IMR-90 (cell line): ENCODE results near the gene CCDC88B. TPM values are rescaled to one million over a fixed set of nuclear protein-coding genes. Genes with fewer than 3 reads are reported as not detected.

ENCODE experiments used
- ATAC-seq: fragments of 200-7000 bp; cut with Tn5 transposase; 2 replicates; pipeline ENCODE4 v1.9.1; 2020; ENCODE audit warnings: low read depth, mild to moderate bottlenecking, moderate library complexity
- BruUV-seq: library from RNA; stranded (reverse); fragments of 400-500 nt; replicated peaks from 2 replicates; lab custom pipeline; 2021; lab: Mats Ljungman, UMichigan
- CTCF ChIA-PET: fragments of 300-600 bp; formaldehyde crosslinking; extraction: SDS; loops from one replicate; lab custom pipeline; 2021; ENCODE audit warnings: antibody characterized with exemption; lab: Yijun Ruan, JAX
- POLR2A ChIA-PET: fragments of 300-600 bp; sonication (Branson Sonifier 250); formaldehyde crosslinking; loops from one replicate; lab custom pipeline; 2022; ENCODE audit warnings: antibody characterized with exemption; ENCODE audit not compliant: unreplicated experiment; lab: Charles Lee
- DNase-seq: peaks from one replicate; pipeline ENCODE4 v3.0.0; 2013
- H2AFZ ChIP-seq: replicated peaks from 2 replicates; pipeline ENCODE3; 2013; ENCODE audit warnings: low read length, mild to moderate bottlenecking; ENCODE audit not compliant: poor library complexity
- H2AK5ac ChIP-seq: 2 replicates; pipeline ENCODE4 v1.6.1; 2013; ENCODE audit warnings: low read depth, low read length, inconsistent platforms
- H2AK9ac ChIP-seq: replicated peaks from 2 replicates; pipeline ENCODE3; 2013; ENCODE audit warnings: mild to moderate bottlenecking, low read depth, low read length, moderate library complexity; ENCODE audit not compliant: poor library complexity
- H2BK120ac ChIP-seq: 2 replicates; pipeline ENCODE4 v1.6.1; 2013; ENCODE audit warnings: low read depth, low read length, inconsistent platforms
- H2BK15ac ChIP-seq: 3 replicates; pipeline ENCODE4 v1.6.1; 2013; ENCODE audit warnings: low read depth, low read length, inconsistent platforms
- H2BK20ac ChIP-seq: 2 replicates; pipeline ENCODE4 v1.6.1; 2013; ENCODE audit warnings: low read depth, mild to moderate bottlenecking, inconsistent platforms, low read length, moderate library complexity
- H2BK5ac ChIP-seq: 2 replicates; pipeline ENCODE4 v1.6.1; 2013; ENCODE audit warnings: mild to moderate bottlenecking, low read depth, low read length, inconsistent platforms; ENCODE audit not compliant: poor library complexity, severe bottlenecking
- H3K14ac ChIP-seq: replicated peaks from 2 replicates; pipeline ENCODE4 v1.6.1; 2013; ENCODE audit warnings: low read depth, low read length, inconsistent platforms
- H3K18ac ChIP-seq: 2 replicates; pipeline ENCODE4 v1.6.1; 2013; ENCODE audit warnings: low read depth, low read length, control low read depth
- H3K23ac ChIP-seq: 2 replicates; pipeline ENCODE4 v1.6.1; 2013; ENCODE audit warnings: low read depth, low read length, inconsistent platforms
- H3K27ac ChIP-seq: 2 replicates; pipeline ENCODE4 v1.5.1; 2013; ENCODE audit warnings: mild to moderate bottlenecking, control low read depth, low read length; ENCODE audit not compliant: insufficient read depth
- H3K27me3 ChIP-seq: 2 replicates; pipeline ENCODE4 v1.6.1; 2013; ENCODE audit warnings: low read length; ENCODE audit not compliant: control insufficient read depth, insufficient read depth
- H3K36me3 ChIP-seq: 2 replicates; pipeline ENCODE4 v1.6.1; 2013; ENCODE audit warnings: low read length, mixed read lengths; ENCODE audit not compliant: control insufficient read depth, insufficient read depth
- H3K4ac ChIP-seq: 2 replicates; pipeline ENCODE4 v1.6.1; 2013; ENCODE audit warnings: low read depth, low read length, inconsistent platforms
- H3K4me1 ChIP-seq: 2 replicates; pipeline ENCODE4 v1.6.1; 2013; ENCODE audit warnings: low read length, mixed read lengths; ENCODE audit not compliant: control insufficient read depth, insufficient read depth
- H3K4me2 ChIP-seq: 2 replicates; pipeline ENCODE4 v1.6.1; 2013; ENCODE audit warnings: low read depth, mild to moderate bottlenecking, control low read depth, low read length, moderate library complexity
- H3K4me3 ChIP-seq: 2 replicates; pipeline ENCODE4 v1.5.1; 2013; ENCODE audit warnings: low read depth, mild to moderate bottlenecking, control low read depth, low read length, moderate library complexity; ENCODE audit not compliant: insufficient read depth
- H3K56ac ChIP-seq: 2 replicates; pipeline ENCODE4 v1.6.1; 2013; ENCODE audit warnings: low read length, inconsistent platforms; ENCODE audit not compliant: insufficient read depth; ENCODE audit errors: extremely low read depth
- H3K79me1 ChIP-seq, 2 experiments: 2 replicates each; pipeline ENCODE4 v1.6.1; 2013; ENCODE audit warnings: low read length in 2 of 2, inconsistent platforms in 1 of 2, low read depth in 1 of 2
- H3K9ac ChIP-seq: 2 replicates; pipeline ENCODE4 v1.6.1; 2013; ENCODE audit warnings: low read depth, low read length, control low read depth
- H3K9me1 ChIP-seq: 2 replicates; pipeline ENCODE4 v1.6.1; 2013; ENCODE audit warnings: low read length, inconsistent platforms; ENCODE audit not compliant: insufficient read depth
- H3K9me3 ChIP-seq: 2 replicates; pipeline ENCODE4 v1.6.1; 2013; ENCODE audit warnings: low read length; ENCODE audit not compliant: control insufficient read depth, insufficient read depth
- H4K20me1 ChIP-seq: 2 replicates; pipeline ENCODE4 v1.6.1; 2013; ENCODE audit warnings: low read length, inconsistent platforms; ENCODE audit not compliant: insufficient read depth
- H4K5ac ChIP-seq: 2 replicates; pipeline ENCODE4 v1.6.1; 2013; ENCODE audit warnings: mild to moderate bottlenecking, low read depth, low read length, control low read depth
- H4K8ac ChIP-seq, 2 experiments: 2 replicates each; pipeline ENCODE4 v1.6.1; 2013; ENCODE audit warnings: low read depth in 2 of 2, low read length in 2 of 2, control low read depth in 1 of 2, inconsistent platforms in 1 of 2
- H4K91ac ChIP-seq: 2 replicates; pipeline ENCODE4 v1.6.1; 2013; ENCODE audit warnings: low read depth, low read length, inconsistent platforms; ENCODE audit not compliant: insufficient read depth
- CEBPB ChIP-seq: IDR thresholded peaks from 2 replicates; pipeline ENCODE4 v1.6.1; 2012; ENCODE audit warnings: low read depth, low read length, improper control_type of control experiment
- CTCF ChIP-seq: conservative IDR thresholded peaks from 2 replicates; pipeline ENCODE4 v1.5.1; 2012; ENCODE audit warnings: mild to moderate bottlenecking, low read depth, low read length, improper control_type of control experiment
- MAZ ChIP-seq: IDR thresholded peaks from 2 replicates; pipeline ENCODE4 v1.6.1; 2012; ENCODE audit warnings: low read depth, mild to moderate bottlenecking, low read length, improper control_type of control experiment, moderate library complexity, borderline replicate concordance
- WGBS, 2 experiments: methylation state at CpG; one replicate each; pipeline versions ENCODE4 v1.1.5 to v1.1.7; 2013; ENCODE audit warnings: missing lambda C conversion rate in 2 of 2; ENCODE audit not compliant: insufficient read length in 1 of 2; ENCODE audit errors: extremely low coverage in 2 of 2; 5-methylcytosine and 5-hydroxymethylcytosine counted together
- dilution Hi-C: fragments of 300-500 bp; cut with HindIII; formaldehyde crosslinking; loops from one replicate; pipeline ENCODE4 v1.14.3; 2018; ENCODE audit warnings: low sequenced_read_pairs; ENCODE audit not compliant: unreplicated experiment
- in situ Hi-C: fragments of 300-500 bp; cut with MboI; formaldehyde crosslinking; loops from 3 replicates; pipeline ENCODE4 v1.14.3; 2019; ENCODE audit warnings: low sequenced_read_pairs, inconsistent platforms, mixed read lengths
- intact Hi-C: fragments of 100-400 bp; cut with micrococcal nuclease; formaldehyde crosslinking; loops from 2 replicates; pipeline ENCODE4 v1.10.0; 2022
- polyA plus RNA-seq, 3 experiments: library from polyadenylated mRNA; depleted of rRNA; stranded (reverse); fragments of >200 nt; gene quantifications; 2 replicates each; pipeline ENCODE4 v1.2.3, GENCODE V29; 2012; ENCODE audit warnings: low replicate concordance in 1 of 3
- total RNA-seq: library from RNA; depleted of rRNA; stranded (reverse); fragments of >200 nt; gene quantifications from 2 replicates; pipeline ENCODE4 v1.2.3, GENCODE V29; 2012

Gene CCDC88B
- total and polyA plus RNA-seq, 2 of the 4 experiments (the other 2 are of a cell fraction), result 1.3 to 2.5 TPM

GRCh38 chr11:64367931-64368672 is 28.1 kb downstream of the CCDC88B start:
- no peak overlapping the region for H2BK20ac ChIP-seq
- no peak overlapping the region for H3K4me3 ChIP-seq
- dilution Hi-C loops, result no loop called here
- peaks cover 2 to 23% of the 10 kb centered on the region in 2 experiments; a peak in 3 of 4 replicates for H3K79me1 ChIP-seq
- no peak for TF ChIP-seq CEBPB
- TF ChIP-seq MAZ, result no peak
- TF ChIP-seq CTCF, result no peak
- H3K56ac ChIP-seq, result no peak overlapping the region
- no peak overlapping the region for H3K23ac ChIP-seq
- H3K18ac ChIP-seq, result no peak overlapping the region
- H3K4me2 ChIP-seq, result no peak overlapping the region
- H3K9ac ChIP-seq, result no peak overlapping the region
- H3K9me3 ChIP-seq, result no peaks in the 10 kb centered on the region; the same call in 1 of the 2 replicates
- no peak overlapping the region for H2BK120ac ChIP-seq
- H2AK9ac ChIP-seq, result no peak overlapping the region
- H4K91ac ChIP-seq, result no peak overlapping the region
- BruUV-seq, result no TSS peak
- H3K27me3 ChIP-seq, result no peaks in the 10 kb centered on the region
- no peak overlapping the region for H4K8ac ChIP-seq
- H3K4ac ChIP-seq, result no peak overlapping the region
- H4K20me1 ChIP-seq, result no peaks in the 10 kb centered on the region
- intact Hi-C loops, result no loop called here
- ATAC-seq (no peak), DNase-seq (no peak)
- WGBS, 2 experiments, result 86% methylated on average over 33 of the region's 46 CpGs; no CpG with 5 or more reads in 1 of the 2 experiments
- ChIA-PET CTCF (no interaction called here), POLR2A (no interaction called here)
- no peak overlapping the region for H2AK5ac ChIP-seq
- H2BK15ac ChIP-seq, result no peak overlapping the region
- H3K14ac ChIP-seq, result no peak overlapping the region
- H3K4me1 ChIP-seq, result no peaks in the 10 kb centered on the region
- peaks cover 49% of the 10 kb centered on the region for H3K36me3 ChIP-seq
- no peak overlapping the region for H4K5ac ChIP-seq
- no peak overlapping the region for H3K27ac ChIP-seq
- peaks cover 4% of the 10 kb centered on the region; the same call in 1 of the 2 replicates for H3K9me1 ChIP-seq
- in situ Hi-C loops, result no loop called here
- no peak overlapping the region for H2BK5ac ChIP-seq
- H2AFZ ChIP-seq, result peak overlapping the region; percentile 15
